CD4-positive, CD25-positive, alpha-beta regulatory T cell (primary cell): Measurements from ENCODE around the gene COL26A1. TPM values are rescaled to one million over a fixed set of nuclear protein-coding genes. Genes with fewer than 3 reads are reported as not detected.

Source experiments
- ATAC-seq, 2 donors: fragments of 150-1000 bp; cut with Tn5 transposase; one replicate each; pipeline ENCODE4 v1.10.0; 2021; ENCODE audit warnings: low read depth in 2 of 2, moderate number of reproducible peaks in 2 of 2, moderate library complexity in 1 of 2
- DNase-seq, 3 donors: peaks; one replicate each; pipeline versions ENCODE4 v3.0.0 to v3.0.0-alpha.2; 2012 to 2022; ENCODE audit warnings: mixed read lengths in 1 of 3
- H3K27ac ChIP-seq: one replicate; pipeline ENCODE4 v1.7.0; 2013; ENCODE audit warnings: mild to moderate bottlenecking, low read length; ENCODE audit not compliant: insufficient read depth, poor library complexity, severe bottlenecking
- H3K27me3 ChIP-seq: one replicate; pipeline ENCODE4 v1.7.0; 2013; ENCODE audit warnings: low read length; ENCODE audit not compliant: control insufficient read depth, insufficient read depth
- H3K36me3 ChIP-seq: one replicate; pipeline ENCODE4 v1.7.0; 2013; ENCODE audit warnings: mild to moderate bottlenecking, low read length, moderate library complexity; ENCODE audit not compliant: control insufficient read depth, insufficient read depth
- H3K4me1 ChIP-seq: 2 replicates; pipeline ENCODE4 v1.7.0; 2013; ENCODE audit warnings: mild to moderate bottlenecking, low read length; ENCODE audit not compliant: insufficient read depth, control insufficient read depth, poor library complexity, severe bottlenecking
- H3K4me3 ChIP-seq: one replicate; pipeline ENCODE4 v1.7.0; 2013; ENCODE audit warnings: low read depth, mild to moderate bottlenecking, low read length, moderate library complexity
- H3K9me3 ChIP-seq, 2 experiments: 1 replicate in 1 of 2; 2 replicates in 1 of 2; pipeline ENCODE4 v1.7.0; 2013; ENCODE audit warnings: low read length in 2 of 2, mild to moderate bottlenecking in 1 of 2, moderate library complexity in 1 of 2; ENCODE audit not compliant: control insufficient read depth in 2 of 2
- H3K27ac Mint-ChIP-seq, 3 donors: one replicate each; pipeline ENCODE4 v1.8.0; 2020 to 2022; ENCODE audit warnings: mild to moderate bottlenecking in 3 of 3, mixed read lengths in 3 of 3, moderate library complexity in 2 of 3
- H3K27me3 Mint-ChIP-seq: one replicate; pipeline ENCODE4 v1.8.0; 2022; ENCODE audit warnings: mild to moderate bottlenecking, mixed read lengths
- H3K36me3 Mint-ChIP-seq: one replicate; pipeline ENCODE4 v1.8.0; 2020; ENCODE audit warnings: mixed read lengths
- H3K4me1 Mint-ChIP-seq, 4 donors: one replicate each; pipeline ENCODE4 v1.8.0; 2020 to 2022; ENCODE audit warnings: mixed read lengths in 4 of 4, mild to moderate bottlenecking in 1 of 4
- H3K4me3 Mint-ChIP-seq, 4 donors: one replicate each; pipeline ENCODE4 v1.8.0; 2020 to 2022; ENCODE audit warnings: mild to moderate bottlenecking in 4 of 4, mixed read lengths in 4 of 4, moderate library complexity in 3 of 4
- H3K9me3 Mint-ChIP-seq, 7 donors: one replicate each; pipeline ENCODE4 v1.8.0; 2020 to 2022; ENCODE audit warnings: mixed read lengths in 7 of 7, mild to moderate bottlenecking in 3 of 7, moderate library complexity in 2 of 7
- polyA plus RNA-seq, 4 donors: library from polyadenylated mRNA; unstranded; fragments of 300-500 nt; fragmentation: Illumina TruSeq; gene quantifications; one replicate each; pipeline ENCODE4 v1.2.3, GENCODE V29; 2021
- total RNA-seq: library from RNA; stranded (reverse); gene quantifications from one replicate; pipeline ENCODE4 v1.2.3, GENCODE V29; 2022

The COL26A1 gene
- total and polyA plus RNA-seq, 5 donors from 2014 or later = not detected

DNA sequence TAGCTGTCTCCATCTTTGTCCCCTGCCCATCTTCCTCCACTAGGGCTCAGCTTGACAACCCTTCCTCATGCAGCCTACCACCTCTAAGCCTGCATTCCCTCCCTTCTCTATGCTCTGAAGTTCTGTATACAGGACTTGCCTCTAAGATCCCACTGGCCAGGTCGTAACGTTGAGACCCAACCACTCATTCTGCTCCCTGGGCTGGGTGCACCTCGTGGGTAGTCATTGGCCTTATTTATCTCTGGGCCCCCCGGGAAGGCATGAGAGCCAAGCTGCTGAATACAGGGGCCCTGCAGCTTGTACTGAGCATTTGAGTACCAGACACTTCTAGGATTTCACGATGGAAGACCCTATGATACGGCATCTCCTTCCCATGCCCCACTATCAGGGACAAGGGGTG, 235.3 kb downstream of the COL26A1 start:
- H3K36me3 Mint-ChIP-seq = no peaks in the 10 kb centered on the region
- no peak overlapping the region for H3K27ac Mint-ChIP-seq
- no peak overlapping the region for H3K27ac ChIP-seq
- H3K9me3 Mint-ChIP-seq = no peaks in the 10 kb centered on the region
- no peaks in the 10 kb centered on the region for H3K27me3 Mint-ChIP-seq
- no peaks in the 10 kb centered on the region for H3K4me1 Mint-ChIP-seq
- H3K27me3 ChIP-seq = no peaks in the 10 kb centered on the region
- ATAC-seq = no peak
- H3K36me3 ChIP-seq = no peaks in the 10 kb centered on the region
- no peak overlapping the region for H3K4me3 ChIP-seq
- no peaks in the 10 kb centered on the region for H3K9me3 ChIP-seq
- no peak for DNase-seq
- H3K4me3 Mint-ChIP-seq = no peak overlapping the region
- H3K4me1 ChIP-seq = peaks cover 4% of the 10 kb centered on the region

- DNase-seq = no peak
- Histone ChIP-seq H3K27ac (no peak overlapping the region), H3K36me3 (no peaks in the 10 kb centered on the region), H3K9me3 (no peaks in the 10 kb centered on the region), H3K27me3 (no peaks in the 10 kb centered on the region), H3K4me3 (no peak overlapping the region), H3K4me1 (peaks cover 4% of the 10 kb centered on the region)
- no peak overlapping the region for H3K27ac Mint-ChIP-seq
- no peaks in the 10 kb centered on the region for H3K36me3 Mint-ChIP-seq
- H3K27me3 Mint-ChIP-seq = no peaks in the 10 kb centered on the region
- no peak overlapping the region for H3K4me3 Mint-ChIP-seq
- ATAC-seq = no peak
- H3K9me3 Mint-ChIP-seq = no peaks in the 10 kb centered on the region
- H3K4me1 Mint-ChIP-seq = no peaks in the 10 kb centered on the region
Measured at GRCh38 chr7:101598422-101598985, 235.8 kb downstream of the COL26A1 start.

- Histone ChIP-seq H3K4me3 (no peak overlapping the region), H3K36me3 (no peaks in the 10 kb centered on the region), H3K27ac (no peak overlapping the region), H3K4me1 (peaks cover 4% of the 10 kb centered on the region), H3K9me3 (no peaks in the 10 kb centered on the region), H3K27me3 (no peaks in the 10 kb centered on the region)
- Mint-ChIP-seq H3K27ac (no peak overlapping the region), H3K9me3 (no peaks in the 10 kb centered on the region), H3K27me3 (no peaks in the 10 kb centered on the region), H3K4me3 (no peak overlapping the region), H3K4me1 (no peaks in the 10 kb centered on the region), H3K36me3 (no peaks in the 10 kb centered on the region)
- ATAC-seq = no peak
- no peak for DNase-seq
Measured at GRCh38 chr7:101598986-101599771, 236.5 kb downstream of the COL26A1 start.

DNA sequence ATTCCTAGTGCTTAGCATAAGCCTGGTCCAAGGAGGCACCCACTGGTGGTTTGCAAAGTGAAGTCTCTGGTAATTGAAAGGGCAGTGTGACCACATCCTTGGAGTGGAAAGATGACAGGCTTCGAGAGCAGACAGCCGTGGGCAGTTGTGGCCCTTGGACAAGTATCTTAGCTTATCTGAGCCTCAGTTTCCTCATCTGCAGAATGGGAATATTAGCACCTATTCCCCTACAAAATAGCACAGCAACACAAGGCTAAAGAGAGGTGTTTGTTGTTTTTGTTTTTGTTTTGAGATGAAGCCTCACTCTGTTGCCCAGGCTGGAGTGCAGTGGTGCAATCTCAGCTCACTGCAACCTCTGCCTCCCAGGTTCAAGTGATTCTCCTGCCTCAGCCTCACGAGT, 237.1 kb downstream of the COL26A1 start:
- H3K36me3 Mint-ChIP-seq = no peaks in the 10 kb centered on the region
- H3K27ac Mint-ChIP-seq = no peak overlapping the region
- H3K27me3 ChIP-seq = no peaks in the 10 kb centered on the region
- H3K36me3 ChIP-seq = no peaks in the 10 kb centered on the region
- H3K4me3 Mint-ChIP-seq = no peak overlapping the region
- H3K4me1 ChIP-seq = peaks cover 4% of the 10 kb centered on the region
- no peak overlapping the region for H3K4me3 ChIP-seq
- no peak for ATAC-seq
- H3K27ac ChIP-seq = no peak overlapping the region
- no peak for DNase-seq
- H3K9me3 ChIP-seq = no peaks in the 10 kb centered on the region
- H3K4me1 Mint-ChIP-seq = no peaks in the 10 kb centered on the region
- H3K9me3 Mint-ChIP-seq = no peaks in the 10 kb centered on the region
- H3K27me3 Mint-ChIP-seq = no peaks in the 10 kb centered on the region

DNA sequence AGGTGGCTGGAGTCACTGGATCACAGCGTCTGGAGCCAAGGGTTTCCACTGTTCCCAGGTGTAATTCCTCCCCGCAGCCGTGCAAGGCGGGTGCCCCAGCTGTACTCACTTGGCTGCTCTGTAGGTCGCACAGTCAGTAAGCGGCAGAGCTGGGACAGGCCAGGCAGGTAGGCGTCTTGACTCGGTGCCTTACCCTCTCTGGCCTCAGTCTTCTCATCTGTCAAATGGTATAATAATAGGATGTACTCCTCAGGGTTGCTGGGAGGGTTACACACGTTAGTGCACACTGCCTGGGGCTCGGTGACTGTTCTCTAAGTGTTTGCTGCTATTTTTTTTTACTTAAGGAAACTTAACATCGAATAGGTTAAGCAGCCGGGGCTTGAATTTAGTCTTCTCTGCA, 239.4 kb downstream of the COL26A1 start:
- Histone ChIP-seq H3K27ac (no peak overlapping the region), H3K36me3 (no peaks in the 10 kb centered on the region), H3K4me3 (no peak overlapping the region), H3K27me3 (no peaks in the 10 kb centered on the region), H3K9me3 (no peaks in the 10 kb centered on the region), H3K4me1 (peaks cover 4% of the 10 kb centered on the region)
- Mint-ChIP-seq H3K36me3 (no peaks in the 10 kb centered on the region), H3K4me1 (no peaks in the 10 kb centered on the region), H3K27ac (no peak overlapping the region), H3K9me3 (no peaks in the 10 kb centered on the region), H3K4me3 (no peak overlapping the region), H3K27me3 (no peaks in the 10 kb centered on the region)
- DNase-seq = no peak
- no peak for ATAC-seq

DNA sequence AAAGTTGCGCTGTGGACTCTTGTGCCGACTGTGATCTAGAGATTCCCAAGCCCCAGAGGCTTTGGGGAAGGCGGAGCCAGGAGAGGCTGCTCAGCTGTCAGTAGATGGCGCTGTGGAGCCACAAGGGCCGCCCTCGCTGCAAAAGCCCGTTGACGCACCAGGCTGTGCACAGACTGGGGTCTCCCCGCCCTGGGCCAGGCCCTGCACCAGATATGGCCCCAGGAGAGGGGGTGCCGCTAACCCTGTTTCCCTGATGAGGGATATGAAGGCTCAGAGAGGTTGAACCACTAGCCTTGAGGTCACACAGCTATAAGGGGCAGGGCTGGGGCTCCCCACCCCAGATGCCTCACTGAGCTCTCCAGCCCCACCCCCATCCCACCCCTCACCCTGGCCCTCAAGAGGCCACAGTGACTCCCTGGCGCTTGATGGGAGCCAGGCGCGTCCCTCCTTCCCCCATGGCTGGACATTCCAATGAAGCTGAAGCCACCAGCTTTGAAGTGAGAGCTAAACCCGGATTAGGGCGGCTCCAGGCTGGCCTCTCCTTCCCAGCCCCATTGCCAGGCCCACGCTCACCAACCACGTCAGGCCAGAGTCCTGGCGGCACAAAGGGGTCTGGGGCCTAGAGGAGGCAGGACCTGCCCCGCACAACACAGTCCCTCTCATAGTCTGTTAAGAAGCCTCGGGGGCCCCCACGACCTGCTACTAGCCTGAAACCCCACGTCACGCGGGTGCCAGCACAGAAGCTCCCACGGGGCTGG, 240.0 kb downstream of the COL26A1 start:
- no peak overlapping the region for H3K27ac Mint-ChIP-seq
- H3K4me1 Mint-ChIP-seq = no peaks in the 10 kb centered on the region
- DNase-seq = peak; percentile 26 to 58 (median 55)
- H3K36me3 ChIP-seq = no peaks in the 10 kb centered on the region
- H3K4me3 Mint-ChIP-seq = no peak overlapping the region
- H3K4me1 ChIP-seq = peaks cover 4% of the 10 kb centered on the region
- H3K36me3 Mint-ChIP-seq = no peaks in the 10 kb centered on the region
- no peaks in the 10 kb centered on the region for H3K9me3 Mint-ChIP-seq
- no peak overlapping the region for H3K4me3 ChIP-seq
- no peaks in the 10 kb centered on the region for H3K27me3 Mint-ChIP-seq
- ATAC-seq = peak in 1 of 2 donors; percentile 56
- no peak overlapping the region for H3K27ac ChIP-seq
- no peaks in the 10 kb centered on the region for H3K27me3 ChIP-seq
- H3K9me3 ChIP-seq = no peaks in the 10 kb centered on the region

- Mint-ChIP-seq H3K4me3 (no peak overlapping the region), H3K27me3 (no peaks in the 10 kb centered on the region), H3K9me3 (no peaks in the 10 kb centered on the region), H3K27ac (no peak overlapping the region), H3K4me1 (no peaks in the 10 kb centered on the region), H3K36me3 (no peaks in the 10 kb centered on the region)
- DNase-seq = no peak
- no peak for ATAC-seq
- Histone ChIP-seq H3K4me3 (no peak overlapping the region), H3K27me3 (no peaks in the 10 kb centered on the region), H3K4me1 (peaks cover 4% of the 10 kb centered on the region), H3K36me3 (no peaks in the 10 kb centered on the region), H3K27ac (no peak overlapping the region), H3K9me3 (no peaks in the 10 kb centered on the region)
Measured at GRCh38 chr7:101604331-101604933, 241.8 kb downstream of the COL26A1 start.
